Panc1 (cell line): Measurements from ENCODE around the gene CDCA4. TPM values are rescaled to one million over a fixed set of nuclear protein-coding genes. Genes with fewer than 3 reads are reported as not detected.

Source experiments
- ATAC-seq: fragments of 200-7000 bp; cut with Tn5 transposase; 2 replicates; pipeline ENCODE4 v1.9.1; 2020; ENCODE audit warnings: mild to moderate bottlenecking, moderate library complexity
- BruUV-seq: library from RNA; stranded (reverse); fragments of 400-500 nt; replicated peaks from 2 replicates; lab custom pipeline; 2021; lab: Mats Ljungman, UMichigan
- CTCF ChIA-PET: fragments of 300-600 bp; sonication (Branson Sonifier 250); formaldehyde crosslinking; loops from one replicate; lab custom pipeline; 2022; ENCODE audit warnings: antibody characterized with exemption; lab: Charles Lee
- POLR2A ChIA-PET: fragments of 300-600 bp; sonication (Branson Sonifier 250); formaldehyde crosslinking; loops from one replicate; lab custom pipeline; 2022; ENCODE audit warnings: antibody characterized with exemption; lab: Charles Lee
- DNase-seq: peaks from one replicate; pipeline ENCODE4 v3.0.0-alpha.2; 2010; ENCODE audit warnings: low read depth, low spot score
- H3K27ac ChIP-seq: 2 replicates; pipeline ENCODE4 v1.5.1; 2011; ENCODE audit warnings: mild to moderate bottlenecking, low read length, inconsistent platforms
- H3K27me3 ChIP-seq: fragments of 200-500 bp; sonication (Bioruptor generic); 2 replicates; pipeline ENCODE4 v1.6.0; 2014; ENCODE audit warnings: low read length, inconsistent platforms; ENCODE audit not compliant: control insufficient read depth, insufficient read depth
- H3K36me3 ChIP-seq: fragments of 200-500 bp; sonication (Bioruptor generic); 2 replicates; pipeline ENCODE4 v1.5.1; 2014; ENCODE audit warnings: inconsistent platforms, mild to moderate bottlenecking, low read length, moderate library complexity; ENCODE audit not compliant: control insufficient read depth, insufficient read depth
- H3K4me1 ChIP-seq: 2 replicates; pipeline ENCODE4 v1.5.1; 2011; ENCODE audit warnings: inconsistent platforms, mild to moderate bottlenecking, low read length, moderate library complexity; ENCODE audit not compliant: control insufficient read depth, insufficient read depth
- H3K4me3 ChIP-seq, 2 experiments: 2 replicates each; pipeline ENCODE4 v1.5.1; 2011 to 2012; ENCODE audit warnings: low read depth in 2 of 2, low read length in 2 of 2, mild to moderate bottlenecking in 2 of 2, inconsistent platforms in 1 of 2, moderate library complexity in 1 of 2
- H3K9me3 ChIP-seq: fragments of 200-500 bp; sonication (Bioruptor generic); 2 replicates; pipeline ENCODE4 v1.5.1; 2014; ENCODE audit warnings: low read depth, mild to moderate bottlenecking, inconsistent platforms, low read length, moderate library complexity; ENCODE audit not compliant: control insufficient read depth, insufficient read depth
- CTCF ChIP-seq: fragments of 450-650 bp; IDR thresholded peaks from 2 replicates; pipeline ENCODE4 v1.5.1; 2017; ENCODE audit warnings: mild to moderate bottlenecking
- POLR2AphosphoS5 ChIP-seq: IDR thresholded peaks from 2 replicates; pipeline ENCODE4 v1.6.1; 2012; ENCODE audit warnings: mild to moderate bottlenecking, low read depth, low read length, moderate library complexity
- REST ChIP-seq, 2 experiments: IDR thresholded peaks; 2 replicates each; pipeline ENCODE4 v1.6.1; 2011 to 2012; ENCODE audit warnings: low read depth in 2 of 2, control low read depth in 1 of 2, low read length in 1 of 2, mild to moderate bottlenecking in 1 of 2, moderate library complexity in 1 of 2; ENCODE audit not compliant: insufficient read depth in 1 of 2
- SIN3A ChIP-seq: IDR thresholded peaks from 2 replicates; pipeline ENCODE4 v1.6.1; 2012; ENCODE audit warnings: low read depth, mild to moderate bottlenecking, low read length, moderate library complexity, borderline replicate concordance; ENCODE audit not compliant: insufficient read depth
- TCF7L2 ChIP-seq: IDR thresholded peaks from 2 replicates; pipeline ENCODE4 v1.6.1; 2011; ENCODE audit warnings: mild to moderate bottlenecking, low read depth, low read length, inconsistent platforms
- in situ Hi-C: cut with HindIII; loops from 2 replicates; pipeline ENCODE4 v1.10.0; 2016; ENCODE audit warnings: low sequenced_read_pairs, low pct_unique_long_range_greater_than_20kb
- intact Hi-C: fragments of 100-400 bp; cut with micrococcal nuclease; formaldehyde crosslinking; loops from one replicate; pipeline ENCODE4 v1.10.0; 2022; ENCODE audit not compliant: unreplicated experiment
- total RNA-seq: library from RNA; stranded (reverse); gene quantifications from one replicate; pipeline ENCODE4 v1.2.1, GENCODE V29; 2021; ENCODE audit not compliant: unreplicated experiment

The CDCA4 gene
- total RNA-seq, 1 experiment from 2014 or later, result 39.9 TPM

- ChIA-PET CTCF (no interaction called here), POLR2A (no interaction called here)
- in situ Hi-C loops, result no loop called here
Observed at GRCh38 chr14:104989951-104990303, 31.0 kb downstream of the CDCA4 start.

DNA sequence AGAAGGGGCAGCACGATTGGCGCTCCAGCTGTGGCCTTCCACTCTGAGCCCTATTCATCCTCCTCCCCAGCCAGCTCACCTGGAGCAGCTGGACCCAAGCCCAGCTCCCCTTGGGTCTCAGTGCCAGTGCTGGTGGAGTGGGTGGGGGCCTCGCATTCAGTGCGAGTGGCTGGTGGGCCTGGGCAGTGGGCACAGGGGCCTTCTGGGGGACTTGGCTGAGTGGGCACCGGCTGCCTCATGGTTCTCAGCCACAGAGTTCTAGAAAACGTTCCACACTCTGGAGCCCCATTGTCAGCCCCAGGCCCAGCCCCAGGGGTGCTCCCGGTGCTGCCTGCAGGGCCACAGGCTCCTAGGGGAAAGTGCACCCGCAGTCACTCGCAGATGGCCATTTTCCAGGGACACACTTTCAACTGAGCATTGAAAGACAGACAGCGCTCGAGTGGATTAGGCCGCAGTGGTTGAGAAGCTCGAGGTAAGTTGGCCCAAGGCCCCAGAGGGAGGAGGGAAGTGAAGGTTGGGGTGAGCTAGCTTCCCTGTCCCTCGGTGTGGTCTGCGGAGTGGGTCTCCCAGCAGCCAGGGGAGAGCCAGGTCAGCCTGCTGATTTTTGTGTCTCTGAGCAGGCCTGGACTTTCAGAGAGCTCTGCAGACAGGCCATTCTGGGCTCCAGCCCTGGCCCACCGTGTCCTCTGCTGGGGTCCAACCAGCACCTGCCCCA lies 31.5 kb downstream of the CDCA4 start:
- ChIA-PET POLR2A (no interaction called here), CTCF (no interaction called here)
- TF ChIP-seq POLR2AphosphoS5 (no peak), SIN3A (no peak), TCF7L2 (no peak), CTCF (no peak), REST (IDR thresholded peaks at IDR 0.05; ENCODE audit: insufficient read depth in 1 of 2, low read depth in 2 of 2, low read length in 1 of 2) (no peak)
- in situ Hi-C loops, result no loop called here
- ATAC-seq, result no peak
- Histone ChIP-seq H3K36me3 (no peaks in the 10 kb centered on the region), H3K4me1 (peaks cover 5% of the 10 kb centered on the region), H3K4me3 (no peak overlapping the region), H3K27ac (no peak overlapping the region), H3K27me3 (no peaks in the 10 kb centered on the region), H3K9me3 (no peaks in the 10 kb centered on the region)
- DNase-seq, result no peak
- intact Hi-C loops, result no loop called here
- no TSS peak for BruUV-seq

More at GRCh38 chr14:104989951-104990303, 31.0 kb downstream of the CDCA4 start:
- Histone ChIP-seq H3K27ac (no peak overlapping the region), H3K4me3 (no peak overlapping the region), H3K9me3 (no peaks in the 10 kb centered on the region), H3K36me3 (no peaks in the 10 kb centered on the region), H3K27me3 (no peaks in the 10 kb centered on the region), H3K4me1 (peaks cover 5% of the 10 kb centered on the region)
- ATAC-seq (no peak), DNase-seq (no peak)
- TF ChIP-seq REST (IDR thresholded peaks at IDR 0.05; ENCODE audit: insufficient read depth in 1 of 2, low read depth in 2 of 2, low read length in 1 of 2) (no peak), SIN3A (no peak), POLR2AphosphoS5 (no peak), TCF7L2 (no peak), CTCF (no peak)
- no TSS peak for BruUV-seq
- intact Hi-C loops, result no loop called here
